Thoracic aorta (tissue), 2 donors: ENCODE measurements around the gene FNTB. TPM values are rescaled to one million over a fixed set of nuclear protein-coding genes. Genes with fewer than 3 reads are reported as not detected.

Experiments
- ATAC-seq: fragments of 150-250 bp; one replicate; pipeline ENCODE4 v1.8.0; 2017; ENCODE audit warnings: low read depth; ENCODE audit not compliant: insufficient number of reproducible peaks, low FRiP score
- DNase-seq: peaks from one replicate; pipeline ENCODE4 v3.0.0-alpha.2; 2020; ENCODE audit warnings: low spot score
- H3K27ac ChIP-seq, 2 donors: fragments of 200-600 bp; sonication (generic); 1 replicate in 1 of 2; 2 replicates in 1 of 2; pipeline ENCODE4 v1.5.1; 2016; ENCODE audit warnings: mild to moderate bottlenecking in 2 of 2, moderate library complexity in 2 of 2
- H3K27me3 ChIP-seq: fragments of 200-600 bp; sonication (generic); replicated peaks from 2 replicates; pipeline ENCODE4 v1.6.0; 2016; ENCODE audit warnings: mild to moderate bottlenecking; ENCODE audit not compliant: insufficient read depth
- H3K36me3 ChIP-seq: fragments of 200-600 bp; sonication (generic); one replicate; pipeline ENCODE4 v1.5.1; 2016
- H3K4me1 ChIP-seq, 2 donors: fragments of 200-600 bp; sonication (generic); 1 replicate in 1 of 2; 2 replicates in 1 of 2; pipeline versions ENCODE4 v1.5.1 to v1.6.0; 2016; ENCODE audit warnings: low read depth in 2 of 2, mild to moderate bottlenecking in 1 of 2; ENCODE audit not compliant: control insufficient read depth in 1 of 2
- H3K4me3 ChIP-seq: fragments of 200-600 bp; sonication (generic); 2 replicates; pipeline ENCODE4 v1.5.1; 2016; ENCODE audit warnings: mild to moderate bottlenecking
- H3K9me3 ChIP-seq: fragments of 200-600 bp; sonication (generic); 2 replicates; pipeline ENCODE4 v1.5.1; 2016
- total RNA-seq, 2 donors: library from RNA; depleted of rRNA; stranded (reverse); fragments of >200 nt; gene quantifications; one replicate each; pipeline versions ENCODE4 v1.1.0 to v1.2.3, GENCODE V29; 2016
- TF ChIP-seq, protein P1 (sequence below): fragments of 200-600 bp; sonication (generic); IDR thresholded peaks from one replicate; pipeline ENCODE4 v1.5.1; 2019; ENCODE audit warnings: antibody characterized with exemption

Gene FNTB
- total RNA-seq, 2 donors from 2014 or later = 6.8 to 18.3 TPM

DNA sequence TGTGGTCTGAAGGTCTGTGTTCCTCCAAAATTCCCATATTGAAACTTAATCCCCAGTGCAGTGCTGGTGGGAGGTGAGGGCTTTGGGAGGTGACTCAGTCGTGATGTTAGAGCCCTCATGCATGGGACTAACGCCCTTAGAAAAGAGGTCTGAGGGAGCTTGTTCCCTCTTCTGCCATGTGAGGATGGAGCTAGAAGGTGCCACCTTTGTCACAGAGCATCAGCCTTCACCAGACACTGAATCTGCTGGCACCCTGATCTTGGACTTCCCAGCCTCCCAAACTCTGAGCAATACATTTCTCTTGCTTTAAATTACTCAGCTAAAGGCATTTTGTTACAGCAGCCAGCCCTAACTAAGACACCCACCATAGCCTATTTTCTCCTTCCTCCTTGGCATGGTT lies 28.5 kb upstream of the FNTB start:
- Histone ChIP-seq H3K9me3 (no peaks in the 10 kb centered on the region), H3K27ac (no peak overlapping the region), H3K36me3 (no peaks in the 10 kb centered on the region), H3K27me3 (no peaks in the 10 kb centered on the region), H3K4me1 (peaks cover 0 to 9% of the 10 kb centered on the region in 2 donors), H3K4me3 (no peak overlapping the region)
- TF ChIP-seq, protein P1, sequence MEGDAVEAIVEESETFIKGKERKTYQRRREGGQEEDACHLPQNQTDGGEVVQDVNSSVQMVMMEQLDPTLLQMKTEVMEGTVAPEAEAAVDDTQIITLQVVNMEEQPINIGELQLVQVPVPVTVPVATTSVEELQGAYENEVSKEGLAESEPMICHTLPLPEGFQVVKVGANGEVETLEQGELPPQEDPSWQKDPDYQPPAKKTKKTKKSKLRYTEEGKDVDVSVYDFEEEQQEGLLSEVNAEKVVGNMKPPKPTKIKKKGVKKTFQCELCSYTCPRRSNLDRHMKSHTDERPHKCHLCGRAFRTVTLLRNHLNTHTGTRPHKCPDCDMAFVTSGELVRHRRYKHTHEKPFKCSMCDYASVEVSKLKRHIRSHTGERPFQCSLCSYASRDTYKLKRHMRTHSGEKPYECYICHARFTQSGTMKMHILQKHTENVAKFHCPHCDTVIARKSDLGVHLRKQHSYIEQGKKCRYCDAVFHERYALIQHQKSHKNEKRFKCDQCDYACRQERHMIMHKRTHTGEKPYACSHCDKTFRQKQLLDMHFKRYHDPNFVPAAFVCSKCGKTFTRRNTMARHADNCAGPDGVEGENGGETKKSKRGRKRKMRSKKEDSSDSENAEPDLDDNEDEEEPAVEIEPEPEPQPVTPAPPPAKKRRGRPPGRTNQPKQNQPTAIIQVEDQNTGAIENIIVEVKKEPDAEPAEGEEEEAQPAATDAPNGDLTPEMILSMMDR = no peak
- no peak for DNase-seq
- no peak for ATAC-seq

DNA sequence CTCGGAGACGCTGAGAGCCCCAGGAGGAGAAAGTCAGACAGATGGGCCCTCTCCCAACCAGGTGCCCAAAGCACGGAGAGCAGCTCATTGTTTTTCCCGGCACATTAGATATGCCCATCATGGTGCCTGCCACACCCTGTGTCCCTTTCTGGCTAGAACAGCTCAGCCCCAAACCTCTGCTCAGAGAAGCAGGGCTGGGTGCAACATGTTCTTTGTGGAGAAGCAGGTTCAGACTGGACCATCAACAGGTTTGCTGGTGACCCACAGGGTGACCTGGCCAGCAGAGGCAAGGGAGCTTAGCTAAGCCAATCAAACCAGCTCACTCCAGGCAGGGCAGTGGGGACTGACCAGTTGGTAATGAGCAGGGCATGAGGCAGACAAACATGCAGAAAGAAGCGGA lies 28.0 kb upstream of the FNTB start:
- no peaks in the 10 kb centered on the region for H3K9me3 ChIP-seq
- DNase-seq = no peak
- peaks cover 0 to 8% of the 10 kb centered on the region in 2 donors for H3K4me1 ChIP-seq
- H3K36me3 ChIP-seq = no peaks in the 10 kb centered on the region
- no peak overlapping the region for H3K4me3 ChIP-seq
- TF ChIP-seq, protein P1 = no peak
- no peak overlapping the region for H3K27ac ChIP-seq
- no peak for ATAC-seq
- H3K27me3 ChIP-seq = no peaks in the 10 kb centered on the region

DNA sequence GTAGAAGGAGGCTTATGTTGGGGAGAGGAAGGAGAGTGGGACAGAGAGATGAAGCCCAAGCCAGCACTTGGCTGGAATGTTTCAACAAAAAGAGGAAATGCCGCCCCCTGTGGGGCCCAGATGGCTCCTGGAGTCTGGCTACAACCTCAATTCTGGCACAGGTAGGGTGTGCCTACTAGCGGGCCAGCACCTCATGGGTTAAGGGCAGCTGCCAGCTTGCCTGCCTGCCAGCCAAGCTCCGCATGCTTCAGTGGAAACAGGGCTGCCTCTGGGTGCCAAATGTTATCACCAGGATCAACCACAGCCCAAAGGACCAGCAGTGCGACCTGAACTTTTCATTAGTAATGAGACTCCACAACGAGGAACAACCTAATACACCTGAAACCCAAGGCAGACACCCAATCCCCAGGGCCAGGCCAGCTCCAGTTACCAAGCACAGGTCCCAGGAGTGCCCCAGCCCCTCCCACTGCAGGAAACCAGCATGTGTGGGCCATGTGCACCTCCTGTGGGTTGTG lies 25.9 kb upstream of the FNTB start:
- no peaks in the 10 kb centered on the region for H3K9me3 ChIP-seq
- DNase-seq (no peak), ATAC-seq (no peak)
- H3K36me3 ChIP-seq = no peaks in the 10 kb centered on the region
- H3K27me3 ChIP-seq = no peaks in the 10 kb centered on the region
- no peak overlapping the region for H3K4me3 ChIP-seq
- no peak overlapping the region for H3K27ac ChIP-seq
- peaks cover 0 to 8% of the 10 kb centered on the region in 2 donors for H3K4me1 ChIP-seq
- TF ChIP-seq, protein P1 = no peak

DNA sequence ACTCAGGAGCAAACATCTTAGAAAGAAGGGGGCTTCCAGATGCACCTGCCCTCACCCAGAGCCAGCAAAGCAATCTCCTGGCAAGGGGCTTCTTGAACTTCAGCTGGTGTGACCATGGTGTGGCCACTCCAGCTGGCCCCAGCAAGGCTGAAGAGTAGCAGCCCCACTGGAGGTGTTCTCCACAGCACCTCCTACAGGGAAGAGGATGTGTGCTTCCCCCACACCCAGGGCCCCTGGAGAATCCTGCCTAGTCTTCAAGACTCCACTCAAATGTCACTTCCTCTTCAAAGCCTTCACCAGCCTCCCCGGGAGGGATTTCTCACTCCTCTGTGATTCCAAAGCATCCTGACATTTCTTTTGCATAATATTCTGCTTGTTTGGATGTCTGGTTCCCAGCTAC lies 23.1 kb upstream of the FNTB start:
- TF ChIP-seq, protein P1 = no peak

DNA sequence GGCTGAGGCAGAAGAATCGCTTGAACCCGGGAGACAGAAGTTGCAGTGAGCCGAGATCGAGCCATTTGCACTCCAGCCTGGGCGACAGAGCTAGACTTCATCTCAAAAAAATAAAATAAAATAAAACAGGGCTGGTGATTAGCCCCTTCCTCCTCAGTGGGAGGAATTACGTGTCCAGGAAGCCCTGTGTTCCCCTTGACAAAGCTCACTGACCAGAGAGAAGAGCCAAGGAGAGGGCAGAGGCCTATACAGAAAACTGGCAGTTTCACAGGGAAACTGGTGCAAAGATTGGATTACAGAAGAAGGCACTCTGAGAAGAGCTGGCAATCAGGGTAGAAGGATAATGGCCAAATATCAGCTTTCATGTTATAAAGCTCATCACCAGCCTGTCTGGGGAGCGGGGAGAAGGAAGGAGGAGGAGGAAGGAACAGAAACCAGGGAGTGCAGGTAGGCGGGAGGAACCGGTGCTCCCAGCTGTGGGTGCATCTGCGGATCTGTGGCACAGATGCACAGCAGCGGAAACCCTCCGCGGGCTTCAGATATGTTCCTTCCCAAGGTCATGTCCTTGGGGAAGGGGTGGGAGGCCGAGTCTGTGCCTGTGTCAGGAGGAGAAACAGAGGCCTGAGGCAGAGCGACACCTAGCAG lies 21.2 kb upstream of the FNTB start:
- Histone ChIP-seq H3K9me3 (no peaks in the 10 kb centered on the region), H3K27ac (no peak overlapping the region), H3K36me3 (no peaks in the 10 kb centered on the region), H3K4me3 (no peak overlapping the region), H3K27me3 (no peaks in the 10 kb centered on the region), H3K4me1 (peaks cover 0 to 6% of the 10 kb centered on the region in 2 donors)
- ATAC-seq (no peak), DNase-seq (no peak)
- TF ChIP-seq, protein P1 = no peak

More for the DNA sequence above, 23.1 kb upstream of the FNTB start:
- Histone ChIP-seq H3K36me3 (no peaks in the 10 kb centered on the region), H3K4me1 (peaks cover 0 to 8% of the 10 kb centered on the region in 2 donors), H3K9me3 (no peaks in the 10 kb centered on the region), H3K27me3 (no peaks in the 10 kb centered on the region), H3K4me3 (no peak overlapping the region), H3K27ac (no peak overlapping the region)
- DNase-seq = no peak
- no peak for ATAC-seq
